NCI-H510A (cell line): ENCODE data around the gene C20orf96.

Source experiments
- DNase-seq: peaks from one replicate; lab custom pipeline; 2025; lab: John Stamatoyannopoulos, UW

C20orf96 gene

GRCh38 chr20:312067-312466, 21.5 kb upstream of the C20orf96 start:
- DNase-seq: no peak

- DNase-seq: no peak
These were observed 21.1 kb upstream of the C20orf96 start for GRCh38 chr20:311609-312008.

- DNase-seq: no peak
These were observed 20.1 kb upstream of the C20orf96 start for GRCh38 chr20:310645-311044.

- DNase-seq: peak; percentile 99
These were observed 19.5 kb upstream of the C20orf96 start for GRCh38 chr20:309841-310644.

GRCh38 chr20:309306-309840, 18.8 kb upstream of the C20orf96 start:
- no peak for DNase-seq

- DNase-seq: no peak
These were observed 18.0 kb upstream of the C20orf96 start for GRCh38 chr20:308427-309038.

GRCh38 chr20:305745-306144, 15.2 kb upstream of the C20orf96 start:
- no peak for DNase-seq

GRCh38 chr20:301886-302848, 11.6 kb upstream of the C20orf96 start:
- DNase-seq: no peak

- DNase-seq: no peak
These were observed 9.9 kb upstream of the C20orf96 start for GRCh38 chr20:300345-300990.

- no peak for DNase-seq
These were observed 8.3 kb upstream of the C20orf96 start for GRCh38 chr20:298776-299391.

- peak; percentile 89 for DNase-seq
These were observed 7.6 kb upstream of the C20orf96 start for GRCh38 chr20:297925-298775.

- DNase-seq: peak; percentile 95
These were observed 6.8 kb upstream of the C20orf96 start, which contains the start of gene ZCCHC3 for GRCh38 chr20:297098-297924. TSS of gene ZCCHC3 (plus strand) at chr20:297570. CDS start at chr20:297587, 17 bp downstream.

GRCh38 chr20:295804-296203, 5.3 kb upstream of the C20orf96 start:
- no peak for DNase-seq

- DNase-seq: no peak
These were observed 4.1 kb upstream of the C20orf96 start for GRCh38 chr20:294602-295001.

GRCh38 chr20:289693-290083, 862 bp downstream of the C20orf96 start:
- DNase-seq: no peak

- DNase-seq: no peak
These were observed 1.4 kb downstream of the C20orf96 start for GRCh38 chr20:288956-289692.

- DNase-seq: no peak
These were observed 4.0 kb downstream of the C20orf96 start for GRCh38 chr20:286508-286907.

- no peak for DNase-seq
These were observed 6.4 kb downstream of the C20orf96 start for GRCh38 chr20:284172-284571.
